HL-60 (cell line): Measurements from ENCODE around the gene STAT2.
A peak's percentile ranks its signal among the peaks of the same experiment; 100 is the strongest.

Experiments
- DNase-seq, 2 experiments: peaks; one replicate each; pipeline ENCODE4 v3.0.0-alpha.2; 2010 to 2020; ENCODE audit warnings: low read depth in 1 of 2, low spot score in 1 of 2
- H3K27ac ChIP-seq: fragments of 250-450 bp; sonication (Bioruptor Pico); replicated peaks from 2 replicates; pipeline ENCODE4 v1.5.1; 2020; ENCODE audit warnings: mild to moderate bottlenecking, moderate library complexity
- H3K27me3 ChIP-seq: fragments of 250-450 bp; sonication (Bioruptor Pico); 2 replicates; pipeline ENCODE4 v1.5.1; 2021; ENCODE audit warnings: mild to moderate bottlenecking, moderate library complexity; ENCODE audit not compliant: insufficient read depth, poor library complexity, severe bottlenecking
- H3K4me3 ChIP-seq: replicated peaks from 2 replicates; pipeline ENCODE4 v1.5.1; 2011; ENCODE audit warnings: mild to moderate bottlenecking, control low read depth, low read length; ENCODE audit not compliant: insufficient read depth
- CTCF ChIP-seq: IDR thresholded peaks from one replicate; pipeline ENCODE4 v1.5.1; 2011; ENCODE audit warnings: low read length, control low read depth, inconsistent platforms; ENCODE audit not compliant: insufficient read depth
- GABPA ChIP-seq: IDR thresholded peaks from 2 replicates; pipeline ENCODE4 v1.6.1; 2012; ENCODE audit warnings: low read depth
- POLR2AphosphoS5 ChIP-seq: IDR thresholded peaks from 2 replicates; pipeline ENCODE4 v1.6.1; 2012; ENCODE audit warnings: low read depth
- REST ChIP-seq: IDR thresholded peaks from 2 replicates; pipeline ENCODE4 v1.6.1; 2012; ENCODE audit warnings: low read depth; ENCODE audit not compliant: insufficient replicate concordance
- SPI1 ChIP-seq: IDR thresholded peaks from 2 replicates; pipeline ENCODE4 v1.6.1; 2012; ENCODE audit warnings: low read depth, mild to moderate bottlenecking, borderline replicate concordance

Gene STAT2

GRCh38 chr12:56339158-56339422 is 20.8 kb downstream of the STAT2 start:
- H3K4me3 ChIP-seq, result no peak overlapping the region
- no peaks in the 10 kb centered on the region for H3K27me3 ChIP-seq
- peak overlapping the region; percentile 51 for H3K27ac ChIP-seq
- TF ChIP-seq CTCF, result no peak
- no peak for DNase-seq

GRCh38 chr12:56338308-56339157 is 21.4 kb downstream of the STAT2 start, which contains the start of gene IL23A:
Gene IL23A, plus strand, starts transcription at chr12:56338884. Its CDS starts 161 bp downstream, at chr12:56339045.
- H3K4me3 ChIP-seq, result no peak within 1 kb of the TSS
- H3K27me3 ChIP-seq, result no peaks in the 10 kb centered on the region
- peak within 1 kb of the TSS; percentile 63 for H3K27ac ChIP-seq
- TF ChIP-seq POLR2AphosphoS5, result no peak
- TF ChIP-seq REST, result no peak
- TF ChIP-seq SPI1, result peak; percentile 32; the same call in 1 of the 2 replicates
- no peak for TF ChIP-seq CTCF
- DNase-seq, result peak in 1 of 2 experiments; percentile 35

DNA sequence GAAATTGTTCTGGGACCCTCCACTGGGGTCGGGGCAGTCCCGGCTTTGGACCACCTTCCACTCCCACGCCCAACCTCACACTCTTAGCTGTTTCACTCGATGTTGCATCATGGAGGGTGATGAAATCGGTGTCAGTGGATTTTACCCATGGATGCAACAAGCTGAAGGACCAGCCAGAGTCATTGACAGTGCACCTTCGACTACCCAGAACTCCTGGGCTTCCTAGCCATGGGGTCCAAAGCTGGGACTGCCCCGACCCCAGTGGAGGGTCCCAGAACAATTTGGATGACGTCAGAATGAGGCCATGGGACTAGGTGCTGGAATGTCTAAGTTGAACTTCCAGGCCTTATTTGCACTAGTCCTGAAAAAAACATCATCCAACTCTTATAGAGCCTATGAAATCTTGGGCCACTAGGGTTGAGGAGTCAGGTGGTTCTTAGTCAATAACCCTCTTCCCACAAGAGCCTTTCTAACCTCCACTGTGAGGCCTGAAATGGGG is 22.1 kb downstream of the STAT2 start:
- TF ChIP-seq POLR2AphosphoS5, result no peak
- TF ChIP-seq CTCF, result no peak
- no peak for TF ChIP-seq SPI1
- TF ChIP-seq GABPA, result no peak
- TF ChIP-seq REST, result no peak
- peak overlapping the region; percentile 63 for H3K27ac ChIP-seq
- DNase-seq, result peak; percentile 66 to 73
- H3K27me3 ChIP-seq, result no peaks in the 10 kb centered on the region
- H3K4me3 ChIP-seq, result no peak overlapping the region
